CD4-positive, alpha-beta T cell (primary cell): ENCODE data around the gene RGPD3. TPM values are rescaled to one million over a fixed set of nuclear protein-coding genes. Genes with fewer than 3 reads are reported as not detected.

Experiments used
- ATAC-seq: fragments of 200-7000 bp; cut with Tn5 transposase; one replicate; pipeline ENCODE4 v1.10.0; 2022; ENCODE audit warnings: mild to moderate bottlenecking; ENCODE audit not compliant: poor library complexity
- CTCF ChIA-PET: fragments of 350-600 bp; sonication (Branson Sonifier 250); formaldehyde crosslinking; loops from one replicate; lab custom pipeline; 2021; ENCODE audit warnings: antibody characterized with exemption, inconsistent platforms; lab: Charles Lee
- POLR2A ChIA-PET: fragments of 350-600 bp; sonication (Branson Sonifier 250); formaldehyde crosslinking; loops from one replicate; lab custom pipeline; 2021; ENCODE audit warnings: antibody characterized with exemption, inconsistent platforms; lab: Charles Lee
- DNase-seq, 14 experiments: peaks; one replicate each; pipeline ENCODE4 v3.0.0-alpha.2; 2013 to 2020; ENCODE audit warnings: mixed read lengths in 2 of 14
- H3K27ac ChIP-seq, 2 donors: one replicate each; pipeline versions ENCODE4 v1.5.1 to v1.7.0; 2013; ENCODE audit warnings: low read length in 2 of 2, low read depth in 1 of 2, mild to moderate bottlenecking in 1 of 2
- H3K27me3 ChIP-seq, 2 experiments: 1 replicate in 1 of 2; 2 replicates in 1 of 2; pipeline versions ENCODE4 v1.6.1 to v1.7.0; 2013; ENCODE audit warnings: low read length in 2 of 2, control low read depth in 1 of 2, mild to moderate bottlenecking in 1 of 2, moderate library complexity in 1 of 2; ENCODE audit not compliant: insufficient read depth in 2 of 2, control insufficient read depth in 1 of 2
- H3K36me3 ChIP-seq: one replicate; pipeline ENCODE4 v1.6.1; 2013; ENCODE audit warnings: low read length, control low read depth; ENCODE audit not compliant: insufficient read depth
- H3K4me1 ChIP-seq: one replicate; pipeline ENCODE4 v1.6.1; 2013; ENCODE audit warnings: low read length, control low read depth; ENCODE audit not compliant: insufficient read depth
- H3K4me3 ChIP-seq: one replicate; pipeline ENCODE4 v1.5.1; 2013; ENCODE audit warnings: mild to moderate bottlenecking, low read length, moderate library complexity
- H3K9me3 ChIP-seq, 2 experiments: 1 replicate in 1 of 2; 2 replicates in 1 of 2; pipeline versions ENCODE4 v1.6.1 to v1.7.0; 2013; ENCODE audit warnings: low read length in 2 of 2, mild to moderate bottlenecking in 2 of 2, control low read depth in 1 of 2, moderate library complexity in 1 of 2; ENCODE audit not compliant: control insufficient read depth in 1 of 2, insufficient read depth in 1 of 2
- H3K27ac Mint-ChIP-seq: one replicate; pipeline ENCODE4 v1.8.0; 2020; ENCODE audit warnings: mixed read lengths
- H3K27me3 Mint-ChIP-seq: one replicate; pipeline ENCODE4 v1.8.0; 2021; ENCODE audit warnings: mixed read lengths
- H3K36me3 Mint-ChIP-seq: one replicate; pipeline ENCODE4 v1.8.0; 2021; ENCODE audit warnings: low read depth, mixed read lengths
- H3K4me1 Mint-ChIP-seq: one replicate; pipeline ENCODE4 v1.8.0; 2021; ENCODE audit warnings: low read depth, mixed read lengths
- H3K4me3 Mint-ChIP-seq: one replicate; pipeline ENCODE4 v1.8.0; 2020; ENCODE audit warnings: mild to moderate bottlenecking, mixed read lengths
- H3K9me3 Mint-ChIP-seq: one replicate; pipeline ENCODE4 v1.8.0; 2020; ENCODE audit warnings: mixed read lengths
- intact Hi-C, 2 experiments: fragments of 100-400 bp; cut with DNase I in 1 of 2; cut with micrococcal nuclease in 1 of 2; formaldehyde crosslinking; loops; one replicate each; pipeline versions ENCODE4 v1.15.1 to v1.9.0; 2023 to 2025; cut with DNase I, micrococcal nuclease
- total RNA-seq, 174 experiments: library from RNA in 2 of 174; stranded (reverse) in 2 of 174; gene quantifications; one replicate each; pipeline ENCODE4 v1.2.3 and lab custom pipeline; 2021 to 2026
- TF ChIP-seq, protein P1 (sequence below): fragments of 200-600 bp; IDR thresholded peaks from one replicate; pipeline ENCODE4 v1.8.0; 2022; ENCODE audit warnings: antibody characterized with exemption, mild to moderate bottlenecking

The RGPD3 gene
- total RNA-seq, 2 experiments from 2014 or later, result 0.11 to 0.38 TPM

DNA sequence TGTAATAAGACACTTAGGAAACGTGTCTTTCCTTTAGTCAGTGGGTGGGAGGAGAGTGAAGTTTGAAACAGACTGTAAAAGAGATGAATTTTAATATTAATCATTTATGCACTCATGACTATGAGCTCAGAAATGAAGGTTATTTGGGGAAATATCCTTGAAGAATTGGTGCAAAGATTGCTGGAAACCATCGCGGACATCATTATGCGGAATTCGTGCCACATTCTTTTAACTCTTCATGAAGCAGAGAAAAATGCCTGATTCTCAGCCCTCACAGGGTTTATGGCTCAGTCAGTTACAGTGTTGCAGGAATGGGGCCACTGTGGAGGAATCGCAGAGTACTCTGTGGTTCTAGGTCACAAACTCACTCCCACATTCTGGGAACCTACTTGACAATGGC lies 109.7 kb downstream of the RGPD3 start:
- no peaks in the 10 kb centered on the region for H3K4me1 Mint-ChIP-seq
- no peaks in the 10 kb centered on the region for H3K36me3 Mint-ChIP-seq
- H3K9me3 Mint-ChIP-seq, result no peaks in the 10 kb centered on the region
- no peak overlapping the region for H3K27ac Mint-ChIP-seq
- H3K27me3 Mint-ChIP-seq, result peaks cover 24% of the 10 kb centered on the region
- Histone ChIP-seq H3K36me3 (no peaks in the 10 kb centered on the region), H3K9me3 (no peaks in the 10 kb centered on the region), H3K27ac (no peak overlapping the region), H3K27me3 (no peaks in the 10 kb centered on the region), H3K4me3 (no peak overlapping the region), H3K4me1 (no peaks in the 10 kb centered on the region)
- intact Hi-C loops, result no loop called here
- TF ChIP-seq, protein P1, sequence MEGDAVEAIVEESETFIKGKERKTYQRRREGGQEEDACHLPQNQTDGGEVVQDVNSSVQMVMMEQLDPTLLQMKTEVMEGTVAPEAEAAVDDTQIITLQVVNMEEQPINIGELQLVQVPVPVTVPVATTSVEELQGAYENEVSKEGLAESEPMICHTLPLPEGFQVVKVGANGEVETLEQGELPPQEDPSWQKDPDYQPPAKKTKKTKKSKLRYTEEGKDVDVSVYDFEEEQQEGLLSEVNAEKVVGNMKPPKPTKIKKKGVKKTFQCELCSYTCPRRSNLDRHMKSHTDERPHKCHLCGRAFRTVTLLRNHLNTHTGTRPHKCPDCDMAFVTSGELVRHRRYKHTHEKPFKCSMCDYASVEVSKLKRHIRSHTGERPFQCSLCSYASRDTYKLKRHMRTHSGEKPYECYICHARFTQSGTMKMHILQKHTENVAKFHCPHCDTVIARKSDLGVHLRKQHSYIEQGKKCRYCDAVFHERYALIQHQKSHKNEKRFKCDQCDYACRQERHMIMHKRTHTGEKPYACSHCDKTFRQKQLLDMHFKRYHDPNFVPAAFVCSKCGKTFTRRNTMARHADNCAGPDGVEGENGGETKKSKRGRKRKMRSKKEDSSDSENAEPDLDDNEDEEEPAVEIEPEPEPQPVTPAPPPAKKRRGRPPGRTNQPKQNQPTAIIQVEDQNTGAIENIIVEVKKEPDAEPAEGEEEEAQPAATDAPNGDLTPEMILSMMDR, result no peak
- CTCF ChIA-PET, result no interaction called here
- no peak for ATAC-seq
- no peak for DNase-seq
- POLR2A ChIA-PET, result no interaction called here
- H3K4me3 Mint-ChIP-seq, result no peak overlapping the region

DNA sequence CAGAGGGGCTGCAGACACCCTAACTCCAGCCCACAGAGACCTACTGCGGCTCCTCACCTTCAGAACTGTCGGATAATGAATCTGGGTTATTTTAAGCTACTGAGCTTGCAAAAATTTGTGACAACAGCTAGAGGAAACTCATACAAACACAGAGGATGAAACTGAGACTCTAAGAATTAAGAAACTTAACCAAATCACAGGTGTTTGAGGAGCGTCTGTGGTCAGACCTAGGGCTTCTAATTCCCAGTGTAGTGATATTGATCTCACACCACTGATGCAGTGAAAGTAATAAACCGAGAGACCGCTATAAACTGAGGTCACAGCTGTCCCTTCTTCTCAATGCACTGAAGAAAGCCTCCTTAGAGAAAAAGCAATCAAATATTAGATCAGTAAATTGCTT lies 110.1 kb downstream of the RGPD3 start:
- Mint-ChIP-seq H3K9me3 (no peaks in the 10 kb centered on the region), H3K36me3 (no peaks in the 10 kb centered on the region), H3K4me1 (no peaks in the 10 kb centered on the region), H3K27me3 (peaks cover 25% of the 10 kb centered on the region), H3K4me3 (no peak overlapping the region), H3K27ac (no peak overlapping the region)
- DNase-seq, result no peak
- no peak for ATAC-seq
- Histone ChIP-seq H3K4me1 (no peaks in the 10 kb centered on the region), H3K36me3 (no peaks in the 10 kb centered on the region), H3K4me3 (no peak overlapping the region), H3K27ac (no peak overlapping the region), H3K9me3 (no peaks in the 10 kb centered on the region), H3K27me3 (no peaks in the 10 kb centered on the region)
- intact Hi-C loops, result no loop called here
- POLR2A ChIA-PET, result no interaction called here
- TF ChIP-seq, protein P1, result no peak
- CTCF ChIA-PET, result no interaction called here

DNA sequence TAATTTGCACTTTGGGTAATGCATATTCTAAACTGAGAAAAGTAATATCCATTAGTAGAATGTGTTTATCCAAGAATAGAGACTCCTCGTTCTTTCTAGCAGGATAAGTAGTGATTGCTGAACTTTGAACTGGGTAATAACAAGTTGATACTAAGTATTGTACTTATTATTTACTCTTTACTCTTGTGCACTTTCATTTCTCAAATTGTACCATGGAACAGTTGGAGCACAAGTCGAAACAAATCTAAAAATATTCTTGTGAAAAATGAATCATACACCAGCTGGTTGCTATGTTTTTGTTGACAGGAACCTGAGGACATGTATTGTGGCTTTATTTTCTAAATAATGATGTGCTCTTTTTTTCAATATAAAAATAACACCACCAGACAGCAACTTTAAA lies 111.9 kb downstream of the RGPD3 start:
- Mint-ChIP-seq H3K27me3 (peaks cover 25% of the 10 kb centered on the region), H3K27ac (no peak overlapping the region), H3K9me3 (no peaks in the 10 kb centered on the region), H3K4me3 (no peak overlapping the region), H3K4me1 (no peaks in the 10 kb centered on the region), H3K36me3 (no peaks in the 10 kb centered on the region)
- Histone ChIP-seq H3K27me3 (no peaks in the 10 kb centered on the region), H3K9me3 (no peaks in the 10 kb centered on the region), H3K27ac (no peak overlapping the region), H3K36me3 (no peaks in the 10 kb centered on the region), H3K4me3 (no peak overlapping the region), H3K4me1 (no peaks in the 10 kb centered on the region)
- CTCF ChIA-PET, result no interaction called here
- TF ChIP-seq, protein P1, result no peak
- intact Hi-C loops, result no loop called here
- DNase-seq (no peak), ATAC-seq (no peak)
- POLR2A ChIA-PET, result no interaction called here
